Duodenal mucosa (tissue), 2 donors: ENCODE results near the gene RRP15.
"Not testable (repeated sequence)": the region's sequence is repeated elsewhere in the genome, so short reads cannot be mapped to it uniquely, and the experiment has no call there.

Experiments used
- H3K27ac ChIP-seq: one replicate; pipeline ENCODE4 v1.7.0; 2013; ENCODE audit warnings: low read depth, low read length
- H3K27me3 ChIP-seq, 2 donors: one replicate each; pipeline ENCODE4 v1.7.0; 2013; ENCODE audit warnings: low read length in 2 of 2, control low read depth in 1 of 2; ENCODE audit not compliant: insufficient read depth in 2 of 2, control insufficient read depth in 1 of 2
- H3K36me3 ChIP-seq, 2 donors: one replicate each; pipeline ENCODE4 v1.7.0; 2013; ENCODE audit warnings: low read length in 2 of 2, control low read depth in 1 of 2; ENCODE audit not compliant: insufficient read depth in 2 of 2, control insufficient read depth in 1 of 2
- H3K4me1 ChIP-seq, 2 donors: one replicate each; pipeline ENCODE4 v1.7.0; 2013; ENCODE audit warnings: low read length in 2 of 2, control low read depth in 1 of 2; ENCODE audit not compliant: insufficient read depth in 2 of 2, control insufficient read depth in 1 of 2
- H3K4me3 ChIP-seq, 2 donors: one replicate each; pipeline ENCODE4 v1.7.0; 2013; ENCODE audit warnings: low read length in 2 of 2, low read depth in 1 of 2
- H3K9ac ChIP-seq, 2 donors: one replicate each; pipeline ENCODE4 v1.7.0; 2013; ENCODE audit warnings: low read length in 2 of 2, low read depth in 1 of 2
- H3K9me3 ChIP-seq, 2 donors: one replicate each; pipeline ENCODE4 v1.7.0; 2013; ENCODE audit warnings: low read length in 2 of 2, control low read depth in 1 of 2; ENCODE audit not compliant: control insufficient read depth in 1 of 2

The RRP15 gene

GRCh38 chr1:218305472-218306064 lies 20.5 kb downstream of the RRP15 start:
- Histone ChIP-seq H3K36me3 (peaks cover 3 to 6% of the 10 kb centered on the region in 2 donors), H3K27me3 (no peaks in the 10 kb centered on the region), H3K4me1 (no peaks in the 10 kb centered on the region), H3K9me3 (no peaks in the 10 kb centered on the region), H3K9ac (no peak overlapping the region), H3K27ac (no peak overlapping the region), H3K4me3 (no peak overlapping the region)

- H3K4me1 ChIP-seq: no peaks in the 10 kb centered on the region
- no peak overlapping the region for H3K9ac ChIP-seq
- H3K27me3 ChIP-seq: no peaks in the 10 kb centered on the region
- H3K9me3 ChIP-seq: no peaks in the 10 kb centered on the region
- peaks cover 0 to 6% of the 10 kb centered on the region in 2 donors for H3K36me3 ChIP-seq
- no peak overlapping the region for H3K27ac ChIP-seq
- no peak overlapping the region for H3K4me3 ChIP-seq
Observed at GRCh38 chr1:218312509-218312908, 27.4 kb downstream of the RRP15 start.

GRCh38 chr1:218314316-218314715 lies 29.2 kb downstream of the RRP15 start:
- no peak overlapping the region for H3K4me3 ChIP-seq
- H3K9ac ChIP-seq: no peak overlapping the region
- H3K27me3 ChIP-seq: no peaks in the 10 kb centered on the region
- H3K9me3 ChIP-seq: no peaks in the 10 kb centered on the region
- no peaks in the 10 kb centered on the region for H3K4me1 ChIP-seq
- H3K27ac ChIP-seq: no peak overlapping the region
- peaks cover 0 to 9% of the 10 kb centered on the region in 2 donors for H3K36me3 ChIP-seq

GRCh38 chr1:218315638-218316037 lies 30.5 kb downstream of the RRP15 start:
- no peak overlapping the region for H3K9ac ChIP-seq
- no peaks in the 10 kb centered on the region for H3K9me3 ChIP-seq

GRCh38 chr1:218317061-218317460 lies 32.0 kb downstream of the RRP15 start:
- H3K36me3 ChIP-seq: peaks cover 0 to 3% of the 10 kb centered on the region in 2 donors
- no peaks in the 10 kb centered on the region for H3K27me3 ChIP-seq
- H3K4me1 ChIP-seq: no peaks in the 10 kb centered on the region
- no peak overlapping the region for H3K27ac ChIP-seq
- no peaks in the 10 kb centered on the region for H3K9me3 ChIP-seq
- no peak overlapping the region for H3K4me3 ChIP-seq
- H3K9ac ChIP-seq: no peak overlapping the region

More at GRCh38 chr1:218315638-218316037, 30.5 kb downstream of the RRP15 start:
- no peak overlapping the region for H3K27ac ChIP-seq
- no peaks in the 10 kb centered on the region for H3K27me3 ChIP-seq
- H3K36me3 ChIP-seq: peaks cover 0 to 6% of the 10 kb centered on the region in 2 donors
- H3K4me3 ChIP-seq: no peak overlapping the region
- H3K4me1 ChIP-seq: no peaks in the 10 kb centered on the region

GRCh38 chr1:218320182-218320581 lies 35.1 kb downstream of the RRP15 start:
- H3K4me1 ChIP-seq, H3K27me3 ChIP-seq, H3K27ac ChIP-seq, H3K9ac ChIP-seq, H3K4me3 ChIP-seq, H3K9me3 ChIP-seq, H3K36me3 ChIP-seq: not testable (repeated sequence)

GRCh38 chr1:218322762-218323161 lies 37.7 kb downstream of the RRP15 start:
- H3K27me3 ChIP-seq: no peaks in the 10 kb centered on the region
- no peaks in the 10 kb centered on the region for H3K4me1 ChIP-seq
- no peak overlapping the region for H3K27ac ChIP-seq
- H3K9ac ChIP-seq: no peak overlapping the region
- peaks cover 0 to 9% of the 10 kb centered on the region in 2 donors for H3K36me3 ChIP-seq
- H3K4me3 ChIP-seq: no peak overlapping the region
- H3K9me3 ChIP-seq: no peaks in the 10 kb centered on the region

GRCh38 chr1:218323568-218324225 lies 38.6 kb downstream of the RRP15 start:
- Histone ChIP-seq H3K4me3 (no peak overlapping the region), H3K9ac (no peak overlapping the region), H3K36me3 (peaks cover 0 to 6% of the 10 kb centered on the region in 2 donors), H3K27me3 (no peaks in the 10 kb centered on the region), H3K9me3 (no peaks in the 10 kb centered on the region), H3K4me1 (no peaks in the 10 kb centered on the region), H3K27ac (no peak overlapping the region)

GRCh38 chr1:218324226-218324580 lies 39.1 kb downstream of the RRP15 start:
- no peaks in the 10 kb centered on the region for H3K9me3 ChIP-seq
- no peak overlapping the region for H3K27ac ChIP-seq
- H3K36me3 ChIP-seq: peaks cover 0 to 6% of the 10 kb centered on the region in 2 donors
- H3K9ac ChIP-seq: no peak overlapping the region
- no peak overlapping the region for H3K4me3 ChIP-seq
- no peaks in the 10 kb centered on the region for H3K4me1 ChIP-seq
- H3K27me3 ChIP-seq: no peaks in the 10 kb centered on the region

GRCh38 chr1:218328769-218329168 lies 43.7 kb downstream of the RRP15 start:
- no peak overlapping the region for H3K9ac ChIP-seq
- no peaks in the 10 kb centered on the region for H3K27me3 ChIP-seq
- no peaks in the 10 kb centered on the region for H3K9me3 ChIP-seq
- H3K4me3 ChIP-seq: no peak overlapping the region
- no peaks in the 10 kb centered on the region for H3K36me3 ChIP-seq
- no peak overlapping the region for H3K27ac ChIP-seq
- no peaks in the 10 kb centered on the region for H3K4me1 ChIP-seq
